Mucosa of rectum (tissue), 2 donors: ENCODE results near the gene LHB.
A peak's percentile ranks its signal among the peaks of the same experiment; 100 is the strongest.
"Not testable (repeated sequence)": the region's sequence is repeated elsewhere in the genome, so short reads cannot be mapped to it uniquely, and the experiment has no call there.

Experiments used
- H3K27ac ChIP-seq, 2 donors: one replicate each; pipeline ENCODE4 v1.7.0; 2013; ENCODE audit warnings: inconsistent platforms in 2 of 2, low read depth in 2 of 2, low read length in 2 of 2
- H3K27me3 ChIP-seq, 2 donors: one replicate each; pipeline ENCODE4 v1.7.0; 2013; ENCODE audit warnings: low read length in 2 of 2; ENCODE audit not compliant: control insufficient read depth in 2 of 2, insufficient read depth in 2 of 2
- H3K36me3 ChIP-seq, 2 donors: one replicate each; pipeline ENCODE4 v1.7.0; 2013; ENCODE audit warnings: low read length in 2 of 2; ENCODE audit not compliant: control insufficient read depth in 2 of 2, insufficient read depth in 2 of 2
- H3K4me1 ChIP-seq, 2 donors: one replicate each; pipeline ENCODE4 v1.7.0; 2013; ENCODE audit warnings: low read length in 2 of 2, mild to moderate bottlenecking in 1 of 2; ENCODE audit not compliant: control insufficient read depth in 2 of 2, insufficient read depth in 2 of 2
- H3K4me3 ChIP-seq, 2 donors: one replicate each; pipeline ENCODE4 v1.7.0; 2013; ENCODE audit warnings: low read length in 2 of 2
- H3K9ac ChIP-seq, 2 donors: one replicate each; pipeline ENCODE4 v1.7.0; 2013; ENCODE audit warnings: low read length in 2 of 2, low read depth in 1 of 2, mild to moderate bottlenecking in 1 of 2
- H3K9me3 ChIP-seq, 2 donors: one replicate each; pipeline ENCODE4 v1.7.0; 2013; ENCODE audit warnings: low read length in 2 of 2; ENCODE audit not compliant: control insufficient read depth in 2 of 2
- donor health status: healthy.
- donor health status: Normal muscosa, but diverticular disease.

LHB gene

GRCh38 chr19:49022116-49022515 lies 5.2 kb upstream of the LHB start:
- peaks cover 6 to 18% of the 10 kb centered on the region in 2 donors for H3K27me3 ChIP-seq
- no peak overlapping the region for H3K9ac ChIP-seq
- no peaks in the 10 kb centered on the region for H3K36me3 ChIP-seq
- no peak overlapping the region for H3K27ac ChIP-seq
- H3K4me1 ChIP-seq = peaks cover 9 to 17% of the 10 kb centered on the region in 2 donors
- H3K9me3 ChIP-seq = no peaks in the 10 kb centered on the region
- no peak overlapping the region for H3K4me3 ChIP-seq

GRCh38 chr19:49020931-49021895 lies 4.3 kb upstream of the LHB start:
- peaks cover 9 to 17% of the 10 kb centered on the region in 2 donors for H3K4me1 ChIP-seq
- peaks cover 6 to 18% of the 10 kb centered on the region in 2 donors for H3K27me3 ChIP-seq
- H3K27ac ChIP-seq = no peak overlapping the region
- peaks cover 0 to 3% of the 10 kb centered on the region in 2 donors for H3K36me3 ChIP-seq
- no peak overlapping the region for H3K9ac ChIP-seq
- no peaks in the 10 kb centered on the region for H3K9me3 ChIP-seq
- no peak overlapping the region for H3K4me3 ChIP-seq

DNA sequence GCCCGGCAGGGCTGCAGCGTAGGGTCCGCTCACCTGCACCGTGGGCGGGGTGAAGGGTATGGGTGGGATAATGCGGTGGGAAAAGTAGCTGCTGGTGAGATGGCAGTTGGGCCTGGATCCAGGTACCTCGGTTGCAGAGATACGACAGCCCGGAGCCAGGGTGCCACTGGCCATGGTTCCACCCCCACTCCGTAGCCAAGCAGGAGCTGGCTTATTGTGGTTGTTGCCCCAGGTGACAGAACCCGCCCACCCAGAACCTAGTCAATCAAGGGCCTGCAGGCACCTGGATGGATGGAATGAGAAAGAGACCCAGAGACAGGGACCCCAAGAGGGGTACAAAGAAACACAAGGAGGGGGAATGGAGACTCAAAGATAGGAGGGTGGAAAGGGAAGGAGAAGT lies 3.5 kb upstream of the LHB start:
- Histone ChIP-seq H3K4me3 (no peak overlapping the region), H3K9me3 (no peaks in the 10 kb centered on the region), H3K4me1 (peaks cover 9 to 17% of the 10 kb centered on the region in 2 donors), H3K27me3 (peaks cover 6 to 18% of the 10 kb centered on the region in 2 donors), H3K9ac (no peak overlapping the region), H3K27ac (no peak overlapping the region), H3K36me3 (peaks cover 9 to 10% of the 10 kb centered on the region in 2 donors)

GRCh38 chr19:49019242-49019932 lies 2.5 kb upstream of the LHB start:
- H3K27me3 ChIP-seq = peaks cover 6 to 18% of the 10 kb centered on the region in 2 donors
- no peaks in the 10 kb centered on the region for H3K9me3 ChIP-seq
- H3K27ac ChIP-seq = no peak overlapping the region
- peak overlapping the region in 1 of 2 donors; percentile 24 for H3K9ac ChIP-seq
- H3K4me1 ChIP-seq = peaks cover 9 to 17% of the 10 kb centered on the region in 2 donors
- H3K36me3 ChIP-seq = peaks cover 13 to 20% of the 10 kb centered on the region in 2 donors
- H3K4me3 ChIP-seq = peak overlapping the region; percentile 59 to 67

DNA sequence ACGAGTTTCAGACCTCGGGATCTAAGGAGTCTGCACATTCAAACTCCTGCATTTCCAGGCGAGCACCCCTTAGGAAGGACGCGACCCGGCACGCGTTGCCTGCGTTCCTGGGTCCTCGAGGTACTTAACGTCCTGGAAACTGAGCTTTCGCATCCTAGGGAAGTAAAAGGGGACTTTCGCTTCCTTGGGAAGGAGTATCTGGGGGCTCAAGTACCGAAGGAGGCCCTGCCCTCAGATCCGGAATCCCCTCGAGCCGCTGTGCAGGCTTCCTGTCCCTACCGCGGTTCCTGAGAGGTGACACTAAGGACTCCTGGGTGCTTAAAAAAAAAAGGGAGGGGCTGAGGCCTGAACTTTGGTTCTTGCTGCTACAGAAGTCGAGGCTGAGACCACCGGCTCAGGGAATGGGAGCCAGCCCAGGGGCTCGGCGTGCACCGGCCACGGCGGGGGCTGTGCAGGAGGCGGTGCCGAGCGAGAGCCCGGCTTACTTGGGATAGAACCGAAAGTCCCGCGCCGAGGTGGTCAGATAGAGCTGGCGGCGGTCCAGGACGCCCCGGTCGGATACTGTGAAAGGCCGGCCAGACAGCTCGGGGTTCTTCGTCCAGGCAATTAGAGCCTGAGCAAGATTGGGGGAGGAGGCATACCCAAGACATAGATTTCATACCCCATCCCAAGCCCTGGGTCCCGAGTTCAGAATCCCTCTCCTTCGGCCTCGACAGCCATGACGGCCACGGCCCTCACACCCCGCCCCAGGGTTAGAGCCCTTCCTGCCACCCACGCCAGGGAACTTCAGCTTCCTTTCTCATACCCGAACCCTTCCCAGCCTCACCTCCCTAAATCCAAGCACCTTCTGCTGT lies 1.7 kb upstream of the LHB start:
- not testable (repeated sequence) for H3K9me3 ChIP-seq, H3K27ac ChIP-seq
- peak overlapping the region; percentile 59 to 67 for H3K4me3 ChIP-seq
- peaks cover 9 to 17% of the 10 kb centered on the region in 2 donors for H3K4me1 ChIP-seq
- H3K27me3 ChIP-seq = peaks cover 6 to 18% of the 10 kb centered on the region in 2 donors
- peak overlapping the region in 1 of 2 donors; percentile 24 for H3K9ac ChIP-seq
- peaks cover 17 to 24% of the 10 kb centered on the region in 2 donors for H3K36me3 ChIP-seq

GRCh38 chr19:49017666-49018351 lies 918 bp upstream of the LHB start:
- H3K4me1 ChIP-seq = peaks cover 9 to 17% of the 10 kb centered on the region in 2 donors
- H3K27me3 ChIP-seq = peaks cover 6 to 18% of the 10 kb centered on the region in 2 donors
- no peak overlapping the region for H3K27ac ChIP-seq
- peak overlapping the region; percentile 59 to 67 for H3K4me3 ChIP-seq
- no peaks in the 10 kb centered on the region for H3K9me3 ChIP-seq
- H3K36me3 ChIP-seq = peaks cover 17 to 24% of the 10 kb centered on the region in 2 donors
- H3K9ac ChIP-seq = peak overlapping the region in 1 of 2 donors; percentile 24

GRCh38 chr19:49016067-49016839 lies 638 bp downstream of the LHB start:
- Histone ChIP-seq H3K27me3 (peaks cover 6 to 14% of the 10 kb centered on the region in 2 donors), H3K27ac (no peak overlapping the region), H3K9ac (no peak overlapping the region), H3K4me1 (peaks cover 9 to 17% of the 10 kb centered on the region in 2 donors), H3K9me3 (no peaks in the 10 kb centered on the region), H3K36me3 (peaks cover 23 to 32% of the 10 kb centered on the region in 2 donors), H3K4me3 (no peak overlapping the region)

GRCh38 chr19:49014870-49015255 lies 2.0 kb downstream of the LHB start:
- H3K4me1 ChIP-seq = peaks cover 9 to 17% of the 10 kb centered on the region in 2 donors
- H3K9me3 ChIP-seq = no peaks in the 10 kb centered on the region
- peaks cover 36 to 37% of the 10 kb centered on the region in 2 donors for H3K36me3 ChIP-seq
- H3K9ac ChIP-seq = no peak overlapping the region
- H3K27me3 ChIP-seq = peaks cover 0 to 4% of the 10 kb centered on the region in 2 donors
- no peak overlapping the region for H3K27ac ChIP-seq
- H3K4me3 ChIP-seq = no peak overlapping the region
